Heart right ventricle (tissue), 16 donors: Measurements from ENCODE around the gene XBP1. TPM values are rescaled to one million over a fixed set of nuclear protein-coding genes. Genes with fewer than 3 reads are reported as not detected.

Source experiments
- ATAC-seq, 8 donors: fragments of 200-7000 bp; cut with Tn5 transposase; one replicate each; pipeline ENCODE4 v1.9.1; 2020; ENCODE audit warnings: mild to moderate bottlenecking in 8 of 8, moderate library complexity in 8 of 8, moderate number of reproducible peaks in 1 of 8
- DNase-seq, 2 donors: peaks; one replicate each; pipeline ENCODE4 v3.0.0-alpha.2; 2020
- H3K27ac ChIP-seq, 10 donors: fragments of 200-600 bp; sonication (generic) in 2 of 10; one replicate each; pipeline versions ENCODE4 v1.5.0 to v1.8.0; 2020 to 2022; ENCODE audit warnings: mild to moderate bottlenecking in 3 of 10
- H3K27me3 ChIP-seq, 7 donors: fragments of 200-600 bp; one replicate each; pipeline ENCODE4 v1.8.0; 2021 to 2022; ENCODE audit warnings: mild to moderate bottlenecking in 2 of 7
- H3K36me3 ChIP-seq, 9 donors: fragments of 200-600 bp; sonication (generic) in 1 of 9; one replicate each; pipeline versions ENCODE4 v1.5.0 to v1.8.0; 2020 to 2022; ENCODE audit warnings: mild to moderate bottlenecking in 2 of 9
- H3K4me1 ChIP-seq, 9 donors: fragments of 200-600 bp; sonication (generic) in 1 of 9; one replicate each; pipeline versions ENCODE4 v1.5.0 to v1.8.0; 2020 to 2022; ENCODE audit warnings: mild to moderate bottlenecking in 4 of 9
- H3K4me3 ChIP-seq, 10 donors: fragments of 200-600 bp; sonication (generic) in 2 of 10; one replicate each; pipeline versions ENCODE4 v1.5.0 to v1.8.0; 2020 to 2022; ENCODE audit warnings: mild to moderate bottlenecking in 7 of 10, moderate library complexity in 2 of 10
- H3K9me3 ChIP-seq, 11 donors: fragments of 200-600 bp in 10 of 11; sonication (generic) in 2 of 11; one replicate each; pipeline versions ENCODE4 v1.5.0 to v1.8.0; 2013 to 2022; ENCODE audit warnings: mild to moderate bottlenecking in 2 of 11, control low read depth in 1 of 11, moderate library complexity in 1 of 11
- CTCF ChIP-seq, 9 donors: fragments of 200-600 bp; sonication (generic) in 2 of 9; IDR thresholded peaks; one replicate each; pipeline versions ENCODE4 v1.5.0 to v1.8.0; 2021 to 2022; ENCODE audit warnings: antibody characterized with exemption in 9 of 9, mild to moderate bottlenecking in 5 of 9, moderate library complexity in 1 of 9
- WGBS, 2 donors: extraction: QIAGEN DNeasy Blood & Tissue Kit; methylation state at CpG; one replicate each; pipeline ENCODE4 v1.1.7; 2013; ENCODE audit warnings: inconsistent platforms in 1 of 2; 5-methylcytosine and 5-hydroxymethylcytosine counted together
- intact Hi-C, 10 donors: fragments of 100-400 bp; cut with DNase I; formaldehyde crosslinking; loops; one replicate each; pipeline versions ENCODE4 v1.11.1 to v1.14.2; 2022
- polyA plus RNA-seq, 2 donors: library from polyadenylated mRNA; stranded (reverse); fragments of 200-250 nt; gene quantifications; one replicate each; pipeline ENCODE4 v1.2.3, GENCODE V29; 2013
- total RNA-seq, 10 donors: library from RNA; stranded (reverse); fragmentation: NEBNext Ultra II Directional in 3 of 10; extraction: Animal tissue kit (Norgen Biotek cat#: 25700) in 3 of 10; gene quantifications; one replicate each; pipeline versions ENCODE4 v1.2.1 to v1.2.4, GENCODE V29; 2021 to 2023
- donor health status: Arrhythmogenic right ventricular cardiomyopathy.
- donor health status: ischemic (EF 13 %, LVEDD 7.1; RV severe dilation, severe dysfunction).
- donor health status: healthy with polysubstance abuse.
- donor health status: DM: no; HTN: yes; CAD: no.
- donor health status: DM: no; HTN: no; CAD: no.
- donor health status: ischemic (EF 25% LVEDD 6.9; RV normal size, moderate dysfunction).
- donor health status: ischemic (EF 25% LVEDD 5.7; RV mildly dilated, moderate dysfunction).
- donor health status: healthy.
- donor health status: DM: yes; HTN: yes; CAD: no.
- donor health status: Ischemic cardiomyopathy.
- donor health status: ischemic (EF 35%, LVEDD 5.7; RV mildly dilated, moderate dysfunction).
- donor health status: nonischemic (EF 11% LVEDD 7.7; RV severe dilation, severe dysfunction).
- donor health status: DM: yes; HTN: yes; CAD: no.
- donor health status: PGD.
- donor health status: ischemic (EF 29% LVEDD 5.4; RV normal size, mild dysfunction).
- donor health status: nonischemic (EF 23%, LVEDD 6.1; RV moderate dilation, normal function).

The XBP1 gene
- total and polyA plus RNA-seq, 12 donors = 22.5 to 140 (median 67.9) TPM

GRCh38 chr22:28802595-28803123 lies 2.3 kb upstream of the XBP1 start:
- no peaks in the 10 kb centered on the region for H3K27me3 ChIP-seq
- H3K4me3 ChIP-seq = peak overlapping the region in 3 of 10 donors; percentile 4 to 96 (median 93)
- peaks cover 0 to 30% (median 2%) of the 10 kb centered on the region in 9 donors for H3K36me3 ChIP-seq
- intact Hi-C loops = no loop called here
- 84 to 85% methylated on average over 7 of the region's 7 CpGs for WGBS, 2 donors
- no peak for DNase-seq
- H3K27ac ChIP-seq = peak overlapping the region in 3 of 10 donors; percentile 99 to 100 (median 100)
- no peak for TF ChIP-seq CTCF (IDR thresholded peaks at IDR 0.05)
- H3K9me3 ChIP-seq = no peaks in the 10 kb centered on the region
- H3K4me1 ChIP-seq = peaks cover 11 to 41% (median 33%) of the 10 kb centered on the region in 9 donors
- no peak for ATAC-seq

GRCh38 chr22:28801845-28802594 lies 1.7 kb upstream of the XBP1 start:
- DNase-seq = peak in 1 of 2 donors; percentile 13
- no peaks in the 10 kb centered on the region for H3K9me3 ChIP-seq
- H3K4me3 ChIP-seq = peak overlapping the region in 8 of 10 donors; percentile 4 to 96 (median 92)
- peak overlapping the region in 5 of 10 donors; percentile 99 to 100 (median 100) for H3K27ac ChIP-seq
- H3K4me1 ChIP-seq = peaks cover 11 to 47% (median 40%) of the 10 kb centered on the region in 9 donors
- 57 to 61% methylated on average over 14 of the region's 14 CpGs for WGBS, 2 donors
- intact Hi-C loops = loop anchor here in 1 of 10 donors (1.0 kb wide), 1 partner anchor 31 kb away; no protein-coding TSS in a partner anchor
- no peak for ATAC-seq
- H3K36me3 ChIP-seq = peaks cover 0 to 34% (median 9%) of the 10 kb centered on the region in 9 donors
- no peaks in the 10 kb centered on the region for H3K27me3 ChIP-seq
- no peak for TF ChIP-seq CTCF (IDR thresholded peaks at IDR 0.05)

- DNase-seq (peak; percentile 71 to 78), ATAC-seq (peak; percentile 79 to 92 (median 88))
- WGBS, 2 donors = 1% methylated on average over 31 of the region's 31 CpGs
- Histone ChIP-seq H3K36me3 (peaks cover 0 to 52% (median 27%) of the 10 kb centered on the region in 9 donors), H3K27me3 (no peaks in the 10 kb centered on the region), H3K4me1 (peaks cover 14 to 69% (median 59%) of the 10 kb centered on the region in 9 donors), H3K27ac (peak overlapping the region; percentile 93 to 100 (median 100)), H3K9me3 (no peaks in the 10 kb centered on the region), H3K4me3 (peak overlapping the region; percentile 39 to 96 (median 88))
- no peak for TF ChIP-seq CTCF (IDR thresholded peaks at IDR 0.05)
- intact Hi-C loops = loop anchor here in 2 of 10 donors (1.0 to 5.0 kb wide), 2 partner anchors 57 to 98 kb away; partner anchors contain the start of gene HSCB (in 1 of the 2)
Measured at GRCh38 chr22:28799606-28800307, 612 bp downstream of the XBP1 start.
